ENCODE results near the gene BCL6B. TPM values are rescaled to one million over a fixed set of nuclear protein-coding genes. Genes with fewer than 3 reads are reported as not detected.

Gene BCL6B
- total and polyA plus RNA-seq, 11 donors = 5.9 to 32.8 (median 10.6) TPM

GRCh38 chr17:7042501-7043181 is 19.8 kb downstream of the BCL6B start:
- peak overlapping the region in 8 of 12 donors; percentile 3 to 69 (median 47) for H3K27ac ChIP-seq
- WGBS, 4 donors = 8 to 13% (median 9%) methylated on average over 35 to 53 of the region's 53 CpGs

GRCh38 chr17:7043182-7043496 is 20.3 kb downstream of the BCL6B start:
- Histone ChIP-seq H3K4me1 (peaks cover 0 to 41% (median 28%) of the 10 kb centered on the region in 12 donors), H3K27me3 (peaks cover 0 to 40% (median 21%) of the 10 kb centered on the region in 9 donors), H3K27ac (peak overlapping the region in 11 of 12 donors; percentile 7 to 69 (median 45)), H3K36me3 (no peaks in the 10 kb centered on the region), H3K4me3 (peak overlapping the region; percentile 27 to 62 (median 54)), H3K9me3 (no peaks in the 10 kb centered on the region)
- intact Hi-C loops (cut with DNase I) = loop anchor here in 1 of 10 donors (10.0 kb wide), 1 partner anchor 252 kb away; the partner anchor contains the start of gene YBX2
- DNase-seq (no peak), ATAC-seq (peak in 3 of 4 donors; percentile 36 to 53 (median 46))
- TF ChIP-seq POLR2A (IDR thresholded peaks at IDR 0.05) = no peak
- TF ChIP-seq CTCF (IDR thresholded peaks at IDR 0.05) = no peak
- 1 to 4% (median 3%) methylated on average over 15 to 21 of the region's 21 CpGs for WGBS, 4 donors

More at GRCh38 chr17:7042501-7043181, 19.8 kb downstream of the BCL6B start:
- Histone ChIP-seq H3K4me1 (peaks cover 0 to 41% (median 28%) of the 10 kb centered on the region in 12 donors), H3K27me3 (peaks cover 0 to 40% (median 21%) of the 10 kb centered on the region in 9 donors), H3K9me3 (no peaks in the 10 kb centered on the region), H3K36me3 (no peaks in the 10 kb centered on the region), H3K4me3 (peak overlapping the region in 11 of 12 donors; percentile 35 to 62 (median 54))
- ATAC-seq = peak in 3 of 4 donors; percentile 7 to 19 (median 14)
- peak in 1 of 5 donors; percentile 75 for DNase-seq
- no peak for TF ChIP-seq POLR2A (IDR thresholded peaks at IDR 0.05)
- TF ChIP-seq CTCF (IDR thresholded peaks at IDR 0.05) = no peak
- intact Hi-C loops (cut with DNase I) = loop anchor here in 1 of 10 donors (10.0 kb wide), 1 partner anchor 252 kb away; the partner anchor contains the start of gene YBX2

GRCh38 chr17:7043497-7044198 is 20.8 kb downstream of the BCL6B start, which contains the start of gene SLC16A11:
Gene SLC16A11, minus strand, starts transcription at chr17:7044092. Its CDS starts 579 bp downstream, at chr17:7043513.
- peaks cover 0 to 43% (median 21%) of the 10 kb centered on the region in 9 donors for H3K27me3 ChIP-seq
- DNase-seq (peak in 4 of 5 donors; percentile 41 to 79 (median 58)), ATAC-seq (peak in 3 of 4 donors; percentile 37 to 43 (median 40))
- no peak for TF ChIP-seq POLR2A (IDR thresholded peaks at IDR 0.05)
- TF ChIP-seq CTCF (IDR thresholded peaks at IDR 0.05) = no peak
- no peaks in the 10 kb centered on the region for H3K36me3 ChIP-seq
- intact Hi-C loops (cut with DNase I) = loop anchor here in 2 of 10 donors (2.0 to 10.0 kb wide), 2 partner anchors 93 to 251 kb away; partner anchors contain the start of gene YBX2 (in 1 of the 2)
- peaks cover 0 to 41% (median 28%) of the 10 kb centered on the region in 12 donors for H3K4me1 ChIP-seq
- H3K27ac ChIP-seq = peak within 1 kb of the TSS in 11 of 12 donors; percentile 7 to 69 (median 45)
- WGBS, 4 donors = 2 to 4% (median 3%) methylated on average over 17 to 58 of the region's 58 CpGs
- H3K4me3 ChIP-seq = peak within 1 kb of the TSS; percentile 27 to 62 (median 54)
- H3K9me3 ChIP-seq = no peaks in the 10 kb centered on the region

Measured in heart left ventricle (tissue), 16 donors.